GM19239 (cell line): ENCODE measurements around the gene CDKAL1.
A peak's percentile ranks its signal among the peaks of the same experiment; 100 is the strongest.
"Not testable (repeated sequence)": the region's sequence is repeated elsewhere in the genome, so short reads cannot be mapped to it uniquely, and the experiment has no call there.

ENCODE experiments used
- DNase-seq: peaks from one replicate; pipeline ENCODE4 v3.0.0; 2011; ENCODE audit warnings: low spot score; ENCODE audit not compliant: insufficient read length
- FAIRE-seq: peaks from 2 replicates; lab custom pipeline; 2011; peaks lifted over from hg19 to GRCh38; lab: Jason Lieb, UNC

Gene CDKAL1

DNA sequence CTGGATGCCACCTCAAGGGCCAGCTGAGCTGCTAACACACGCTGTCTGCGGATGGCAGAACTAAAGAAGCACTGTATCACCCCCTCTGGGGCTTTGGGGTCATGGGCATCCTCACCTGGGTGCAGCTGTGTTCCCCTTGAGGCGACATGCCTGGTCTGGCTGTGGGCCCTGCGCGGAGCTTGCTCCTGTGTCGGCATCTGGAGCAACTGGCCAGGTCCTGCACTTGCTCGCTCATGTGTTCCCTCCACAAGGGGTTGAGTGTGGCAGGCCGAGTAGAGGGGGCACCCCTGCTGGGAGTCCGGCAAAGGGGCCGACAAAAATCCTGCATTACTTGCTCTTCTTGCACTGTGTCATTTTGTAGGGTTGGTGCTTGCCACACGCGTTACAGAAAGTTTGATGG lies 189.0 kb downstream of the CDKAL1 start:
- DNase-seq (no peak), FAIRE-seq (no peak)

DNA sequence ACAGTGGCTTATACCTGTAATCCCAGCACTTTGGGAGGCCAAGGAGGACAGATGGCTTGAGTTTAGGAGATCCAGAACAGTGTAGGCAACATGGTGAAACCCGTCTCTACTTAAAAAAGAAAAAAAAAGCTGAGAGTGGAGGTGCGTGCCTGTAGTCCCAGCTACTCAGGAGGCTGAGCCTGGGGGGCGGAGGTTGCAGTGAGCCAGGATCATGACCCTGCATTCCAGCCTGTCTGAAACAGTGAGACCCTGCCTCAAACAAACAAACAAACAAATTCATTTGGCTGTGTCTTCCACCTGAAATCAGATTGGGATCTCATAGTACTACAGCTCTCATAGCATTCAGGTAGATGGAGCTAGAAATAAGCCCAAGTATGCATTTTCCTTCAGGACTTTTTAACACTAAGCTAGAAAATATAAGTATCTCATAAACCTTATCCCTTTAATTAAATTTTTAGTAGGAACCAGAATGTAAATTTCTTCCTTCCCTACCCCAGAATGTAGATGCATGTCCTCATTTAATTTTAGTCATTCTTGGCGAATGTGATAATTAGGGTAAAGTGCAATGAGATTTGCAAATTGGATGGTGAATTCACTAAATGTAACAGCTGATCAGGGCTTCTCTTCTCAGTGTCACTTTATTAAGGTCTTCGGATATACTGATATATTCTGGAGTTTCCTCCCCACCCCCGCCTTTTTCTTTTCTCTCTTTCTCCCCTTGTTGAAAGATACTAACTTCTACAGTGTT lies 190.4 kb downstream of the CDKAL1 start:
- FAIRE-seq (no peak), DNase-seq (no peak)

DNA sequence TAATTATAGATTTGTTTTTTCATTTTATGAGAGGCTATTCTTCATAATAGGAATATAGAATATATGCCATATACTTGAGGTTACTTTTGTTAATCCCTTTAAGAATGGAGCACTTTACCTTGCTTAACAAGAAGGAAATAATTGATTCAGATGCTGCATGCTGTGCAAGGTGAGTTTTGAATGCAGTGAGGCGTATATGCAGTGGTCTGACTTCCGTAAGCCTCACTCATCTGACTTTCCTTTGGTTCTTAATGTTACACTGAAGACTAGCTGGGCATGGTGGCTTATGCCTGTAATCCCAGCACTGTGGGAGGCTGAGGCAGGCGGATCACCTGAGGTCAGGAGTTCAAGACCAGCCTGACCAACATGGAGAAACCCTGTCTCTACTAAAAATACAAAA lies 191.0 kb downstream of the CDKAL1 start:
- DNase-seq, FAIRE-seq: not testable (repeated sequence)

DNA sequence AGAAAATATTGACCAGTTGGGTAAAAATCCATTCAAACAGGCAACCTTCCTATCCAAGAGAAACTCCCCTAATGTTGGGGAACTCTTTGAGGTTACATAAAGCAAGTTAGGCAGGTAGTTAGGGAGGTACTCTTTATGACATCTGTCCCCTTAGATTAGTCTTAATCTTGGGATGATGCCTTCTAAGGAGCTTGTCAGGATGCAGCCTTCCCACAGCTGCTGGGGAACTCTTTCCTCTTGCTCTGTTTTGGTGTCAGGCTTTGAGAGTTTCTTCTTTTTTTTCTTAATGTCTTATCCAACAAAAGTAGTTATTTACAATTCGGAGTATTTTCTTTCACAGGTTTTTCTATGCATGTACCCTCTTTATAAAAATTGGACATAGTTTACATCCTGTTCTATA lies 194.8 kb downstream of the CDKAL1 start:
- FAIRE-seq (no peak), DNase-seq (no peak)

DNA sequence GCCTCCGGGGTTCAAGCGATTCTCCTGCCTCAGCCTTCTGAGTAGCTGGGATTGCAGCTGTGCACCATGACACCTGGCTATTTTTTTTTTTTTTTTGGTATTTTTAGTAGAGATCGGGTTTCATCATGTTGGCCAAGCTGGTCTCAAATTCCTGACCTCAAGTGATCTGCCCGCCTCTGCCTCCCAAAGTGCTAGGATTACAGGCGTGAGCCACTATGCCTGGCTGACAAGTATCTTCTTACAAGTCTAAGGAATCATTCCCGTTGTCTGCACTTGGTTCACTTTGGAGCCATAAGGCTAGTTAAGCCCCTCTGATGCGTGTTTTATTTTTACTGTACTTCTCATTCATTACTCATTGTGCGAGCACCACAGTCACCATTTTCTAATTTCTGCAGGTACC lies 198.1 kb downstream of the CDKAL1 start:
- FAIRE-seq, DNase-seq: not testable (repeated sequence)

DNA sequence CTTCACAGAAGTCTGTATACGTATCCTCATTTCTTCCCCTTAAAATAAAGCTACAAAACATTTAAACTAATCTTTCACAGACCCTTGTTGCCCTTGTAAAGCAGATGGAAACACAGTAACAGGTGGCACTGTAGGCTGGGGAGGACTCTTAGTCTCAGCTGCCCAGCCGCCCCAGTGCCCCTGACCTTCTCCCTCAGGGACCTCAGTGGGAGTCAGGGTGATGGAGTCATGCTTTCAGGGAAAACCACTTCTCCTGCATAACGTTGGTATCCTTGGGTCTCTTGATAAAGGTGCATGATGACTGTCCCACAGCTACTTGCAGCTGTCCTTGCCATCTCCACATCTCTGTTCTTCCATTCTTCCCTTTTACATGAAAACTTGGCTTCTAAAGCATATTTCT lies 198.6 kb downstream of the CDKAL1 start:
- no peak for FAIRE-seq
- DNase-seq, result no peak

DNA sequence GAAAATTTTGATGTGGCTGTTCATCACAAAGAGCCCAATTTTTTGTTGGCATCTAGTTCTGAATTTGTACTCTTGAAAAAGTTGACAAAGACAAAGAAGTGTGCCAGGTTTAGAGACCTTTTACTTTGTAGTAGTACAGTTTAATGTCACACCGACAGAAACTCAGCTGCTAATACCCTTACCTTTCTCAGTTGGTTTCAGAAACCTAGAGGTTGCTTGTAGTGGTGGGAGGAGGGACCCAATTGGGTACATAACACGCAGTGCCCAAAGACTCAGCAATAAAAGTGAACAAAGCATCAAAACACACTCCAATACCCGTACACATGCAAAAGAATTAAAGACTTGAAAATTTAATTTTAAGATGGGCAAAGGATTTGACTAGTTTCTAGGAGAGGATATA lies 203.7 kb downstream of the CDKAL1 start:
- FAIRE-seq (no peak), DNase-seq (no peak)

DNA sequence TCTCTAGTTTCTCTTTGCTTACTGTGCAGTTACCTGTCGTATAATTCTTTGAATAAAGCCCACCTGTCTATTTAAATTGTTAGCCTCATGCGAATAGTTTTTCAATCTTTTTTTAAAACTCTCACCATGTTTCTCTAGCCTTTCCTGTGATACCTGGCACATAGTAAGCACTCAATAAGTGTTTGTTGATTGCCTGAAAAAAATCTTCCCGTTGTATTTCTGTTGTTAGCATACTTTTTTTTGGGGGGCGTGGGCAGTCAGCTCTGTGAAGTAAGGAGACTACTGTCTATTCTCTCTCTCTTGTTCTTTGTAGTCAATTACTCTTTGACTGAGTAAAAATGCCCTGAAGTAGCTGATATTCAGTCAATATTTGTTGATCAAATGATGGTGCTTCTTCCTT lies 205.8 kb downstream of the CDKAL1 start:
- DNase-seq (no peak), FAIRE-seq (no peak)

DNA sequence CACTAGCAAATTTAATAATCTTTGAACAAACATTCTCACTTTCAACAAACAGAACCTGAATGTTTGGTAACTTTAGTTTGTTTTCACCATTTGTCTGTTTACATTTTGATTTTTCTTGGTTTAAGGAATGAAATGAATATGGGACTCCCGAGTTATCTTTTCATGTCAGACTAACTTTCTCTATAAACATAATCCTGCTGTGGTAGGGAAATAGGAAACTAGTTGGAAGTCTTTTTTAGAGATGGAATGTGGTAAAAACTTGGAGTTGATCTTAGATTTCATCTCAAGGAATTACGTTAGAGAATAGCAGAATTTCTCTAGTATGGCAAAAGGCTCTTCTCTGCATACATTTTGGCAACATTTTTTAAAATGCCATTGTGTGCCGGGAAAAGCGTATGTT lies 206.5 kb downstream of the CDKAL1 start:
- DNase-seq (no peak), FAIRE-seq (no peak)

DNA sequence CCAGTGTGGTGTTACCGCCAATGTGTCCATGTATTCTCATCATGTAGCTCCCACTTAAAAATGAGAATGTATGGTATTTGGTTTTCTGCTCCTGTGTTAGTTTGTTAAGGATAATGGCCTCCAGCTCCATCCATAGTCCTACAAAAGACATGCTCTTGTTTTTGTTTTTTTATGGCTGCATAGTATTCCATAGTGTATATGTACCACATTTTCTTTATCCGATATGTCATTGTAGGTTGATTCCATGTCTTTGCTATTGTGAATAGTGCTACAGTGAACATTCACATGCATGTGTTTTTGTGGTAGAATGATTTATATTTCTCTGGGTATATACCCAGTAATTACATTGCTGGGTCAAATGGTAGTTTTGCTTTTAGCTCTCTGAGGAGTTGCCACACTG lies 207.2 kb downstream of the CDKAL1 start:
- DNase-seq (no peak), FAIRE-seq (no peak)

DNA sequence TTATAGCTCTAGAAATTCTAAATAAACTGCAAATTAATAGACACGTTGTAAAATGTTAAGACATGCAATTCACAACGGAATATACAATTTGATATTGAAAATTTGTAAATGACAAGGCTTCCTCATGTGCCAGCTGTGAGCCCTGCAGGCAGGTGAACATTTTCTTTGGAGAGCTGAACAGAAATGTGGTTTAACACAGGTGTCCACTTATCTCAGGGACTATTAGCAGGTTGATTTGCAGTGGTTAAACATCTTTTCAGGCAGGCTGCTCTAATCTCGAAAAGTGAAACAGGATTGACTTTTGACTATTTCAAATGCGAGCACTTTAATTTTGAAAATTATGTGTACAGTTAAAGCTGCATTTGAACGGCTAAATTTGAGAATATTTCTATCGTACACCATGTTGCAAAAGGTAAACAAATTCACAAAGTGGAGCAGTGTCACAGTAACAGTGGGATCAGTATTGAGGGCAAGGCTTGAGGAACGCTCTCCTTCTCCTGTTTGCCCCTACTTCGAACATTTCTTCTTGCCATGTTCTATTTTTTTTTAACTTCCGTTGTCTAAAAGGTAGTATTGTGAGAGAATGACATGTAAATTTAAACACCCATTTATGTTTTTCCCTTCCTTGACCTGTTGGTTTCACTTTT lies 210.8 kb downstream of the CDKAL1 start:
- DNase-seq, result no peak
- FAIRE-seq, result peak; percentile 23

DNA sequence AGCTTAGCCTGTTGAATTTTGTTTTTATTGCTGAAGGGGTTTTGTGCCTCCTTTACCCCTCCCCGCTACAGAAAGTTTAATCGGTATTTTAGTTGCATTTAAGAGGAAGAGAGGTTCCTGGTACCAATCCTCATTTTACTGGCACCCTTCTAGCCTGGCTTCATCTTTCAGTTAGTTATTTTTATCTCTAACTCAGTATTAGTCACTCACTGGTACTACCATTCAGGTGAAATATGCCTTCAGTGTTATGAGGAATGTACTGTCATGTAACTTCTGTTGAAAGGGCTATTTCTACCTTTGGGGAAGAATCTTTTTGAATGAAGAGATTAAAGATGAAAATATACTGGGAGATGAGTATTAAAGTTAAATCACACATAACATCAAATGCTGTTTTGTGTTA lies 211.8 kb downstream of the CDKAL1 start:
- DNase-seq, result no peak
- FAIRE-seq, result no peak

DNA sequence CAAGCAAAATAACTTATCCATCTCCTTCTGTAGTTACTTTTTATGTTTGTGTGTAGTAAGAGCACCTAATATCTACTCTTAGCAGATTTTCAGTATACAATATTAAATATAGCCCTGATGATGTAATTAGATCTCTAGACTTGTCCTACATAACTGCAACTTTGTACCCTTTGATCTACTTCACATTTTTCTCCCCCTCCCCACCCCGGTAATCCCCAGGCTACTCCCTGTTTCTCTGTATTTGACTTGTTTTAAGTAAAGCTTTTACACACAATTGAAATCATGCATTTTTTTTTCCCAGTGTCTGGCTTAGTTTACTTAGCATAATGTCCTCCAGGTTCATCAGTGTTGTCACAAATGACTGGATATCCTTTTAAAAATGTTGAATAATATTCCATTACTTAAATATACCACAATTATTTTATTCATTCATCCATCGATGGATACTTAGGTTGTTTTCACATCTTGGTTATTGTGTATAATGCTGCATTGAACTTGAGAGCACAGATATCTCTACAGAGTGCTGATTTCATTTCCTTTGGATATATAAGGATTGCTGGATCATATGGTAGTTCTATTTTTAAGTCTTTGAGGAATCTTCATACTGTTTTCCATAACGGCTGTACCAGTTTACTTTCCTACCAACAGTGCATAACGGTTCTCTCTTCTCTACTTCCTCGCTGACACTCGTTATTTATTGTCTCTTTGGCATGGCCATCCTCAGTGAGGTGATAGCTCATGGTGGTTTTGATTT lies 212.7 kb downstream of the CDKAL1 start:
- DNase-seq, result no peak
- FAIRE-seq, result peak; percentile 64

DNA sequence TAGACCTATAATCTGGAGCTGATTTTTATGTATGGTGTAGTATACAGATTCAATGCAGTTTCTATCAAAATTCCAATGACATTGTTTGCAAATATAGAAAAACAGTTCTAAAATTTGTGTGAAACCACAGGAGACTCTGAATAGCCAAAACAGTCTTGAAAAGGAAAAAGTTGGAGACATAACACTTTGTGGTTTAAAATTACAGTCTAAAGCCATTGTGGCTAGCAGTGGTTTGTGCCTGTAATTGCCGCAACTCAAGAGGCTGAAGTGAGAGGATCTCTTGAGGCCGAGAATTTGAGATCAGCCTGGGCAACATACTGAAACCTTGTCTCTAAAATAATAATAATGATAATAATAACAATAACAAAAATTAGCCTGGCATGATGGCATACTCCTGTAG lies 213.7 kb downstream of the CDKAL1 start:
- FAIRE-seq (no peak), DNase-seq (no peak)

DNA sequence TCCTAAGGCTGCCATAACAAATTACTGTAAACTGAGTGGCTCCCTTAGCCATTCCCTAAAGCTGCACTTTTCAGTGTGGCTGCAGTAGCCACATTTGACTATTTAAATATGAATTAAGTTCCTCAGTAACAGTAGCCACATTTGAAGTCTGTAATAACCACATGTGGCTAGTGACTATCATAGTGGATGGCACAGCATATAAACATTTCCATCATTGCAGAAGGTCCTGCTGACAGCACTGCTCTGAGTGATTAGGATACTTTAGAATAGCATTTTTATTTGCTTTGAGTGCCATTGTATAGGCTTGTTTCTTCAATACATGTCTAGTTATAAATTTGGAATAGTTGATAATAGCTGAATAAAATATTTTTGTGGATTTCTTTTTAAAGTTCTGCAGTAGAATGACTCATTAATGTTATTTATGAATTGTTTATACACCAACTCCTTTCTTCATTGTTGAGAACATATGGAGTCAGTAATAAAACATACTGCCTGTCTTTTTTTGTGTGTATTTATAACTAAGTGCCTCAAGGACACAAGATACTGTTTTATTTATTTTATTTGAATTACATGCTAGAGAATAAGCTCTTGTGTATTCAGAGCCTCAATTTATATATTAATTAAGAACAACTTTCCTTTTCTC lies 217.2 kb downstream of the CDKAL1 start:
- no peak for FAIRE-seq
- DNase-seq, result no peak

DNA sequence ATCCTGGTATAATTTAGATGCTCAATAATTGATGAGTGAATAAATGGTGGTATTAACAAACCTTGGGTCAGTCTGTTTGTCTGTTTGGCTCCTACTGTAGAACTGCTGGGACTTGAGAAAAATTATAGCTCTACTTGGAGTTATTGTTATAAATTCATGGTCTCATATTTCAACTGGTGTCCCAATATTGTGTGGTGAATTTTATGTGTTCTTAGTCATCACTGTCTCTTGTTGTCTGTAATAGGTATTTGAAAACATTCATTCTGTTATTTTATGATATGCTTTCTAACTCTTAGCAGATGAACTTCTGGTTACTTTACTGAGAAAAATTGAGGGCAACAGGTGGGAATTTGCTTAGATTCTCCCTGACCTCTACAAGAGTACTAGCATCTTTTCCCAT lies 221.4 kb downstream of the CDKAL1 start:
- DNase-seq, result no peak
- FAIRE-seq, result no peak

DNA sequence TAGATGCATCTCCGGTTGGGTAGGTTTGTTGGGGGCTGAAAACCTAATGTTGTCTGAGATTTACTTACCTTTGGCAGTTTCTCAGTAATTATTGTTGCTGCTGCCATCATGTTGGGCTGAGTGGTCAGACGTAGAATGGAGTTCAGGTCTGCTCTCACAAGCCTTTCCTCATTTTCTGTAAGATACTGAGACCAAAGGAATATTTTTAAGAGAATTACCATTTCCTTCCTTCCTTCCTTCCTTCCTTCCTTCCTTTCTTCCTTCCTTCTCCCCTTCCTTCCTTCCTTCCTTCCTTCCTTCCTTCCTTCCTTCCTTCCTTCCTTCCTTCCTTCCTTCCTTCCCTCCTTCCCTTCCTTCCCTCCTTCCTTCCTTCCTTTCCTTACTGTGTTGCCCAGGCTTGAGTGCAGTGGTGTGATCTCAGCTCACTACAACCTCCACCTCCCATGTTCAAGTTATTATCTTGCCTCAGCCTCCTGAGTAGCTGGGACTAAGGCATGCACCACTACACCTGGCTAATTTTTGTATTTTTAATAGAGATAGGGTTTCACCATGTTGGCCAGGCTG lies 222.4 kb downstream of the CDKAL1 start:
- FAIRE-seq, DNase-seq: not testable (repeated sequence)

DNA sequence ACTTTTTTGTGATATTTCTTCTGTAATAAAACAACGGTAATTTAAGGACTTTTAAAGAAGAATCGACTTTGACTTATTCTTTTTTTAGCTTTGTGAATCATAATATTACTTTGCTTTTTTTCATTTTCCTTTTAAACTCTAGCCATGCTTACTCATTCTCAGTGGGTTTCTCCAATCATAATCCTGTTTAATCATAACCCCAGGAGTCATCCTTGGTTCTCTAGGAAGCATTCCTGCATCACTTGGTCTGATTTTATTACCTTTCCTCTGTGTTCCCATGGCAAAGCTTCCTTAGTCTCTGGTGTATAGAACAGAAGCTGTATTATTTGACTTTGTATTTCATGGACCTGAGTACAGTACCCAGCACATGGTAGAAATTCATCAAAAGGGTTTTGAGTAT lies 223.5 kb downstream of the CDKAL1 start:
- DNase-seq (no peak), FAIRE-seq (no peak)

DNA sequence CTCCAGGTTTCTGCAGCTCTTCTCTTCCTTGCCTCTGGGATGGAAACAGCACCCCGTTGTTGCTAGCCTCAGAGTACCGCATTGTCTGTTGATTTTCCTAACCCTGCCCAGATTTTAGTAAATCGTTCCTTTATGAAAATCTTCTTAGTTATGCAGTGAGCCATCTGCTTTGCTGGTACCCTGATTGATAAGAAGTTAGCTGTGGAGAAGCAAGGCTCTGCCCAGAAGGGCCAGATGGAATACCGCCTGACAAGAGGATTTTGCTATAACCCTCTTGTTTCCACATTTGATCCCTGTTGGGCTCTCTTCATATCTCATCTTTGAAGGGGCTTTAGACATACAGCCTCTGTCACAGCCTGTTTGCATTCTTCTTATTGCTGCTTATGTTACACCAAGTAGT lies 229.0 kb downstream of the CDKAL1 start:
- no peak for FAIRE-seq
- DNase-seq, result no peak

DNA sequence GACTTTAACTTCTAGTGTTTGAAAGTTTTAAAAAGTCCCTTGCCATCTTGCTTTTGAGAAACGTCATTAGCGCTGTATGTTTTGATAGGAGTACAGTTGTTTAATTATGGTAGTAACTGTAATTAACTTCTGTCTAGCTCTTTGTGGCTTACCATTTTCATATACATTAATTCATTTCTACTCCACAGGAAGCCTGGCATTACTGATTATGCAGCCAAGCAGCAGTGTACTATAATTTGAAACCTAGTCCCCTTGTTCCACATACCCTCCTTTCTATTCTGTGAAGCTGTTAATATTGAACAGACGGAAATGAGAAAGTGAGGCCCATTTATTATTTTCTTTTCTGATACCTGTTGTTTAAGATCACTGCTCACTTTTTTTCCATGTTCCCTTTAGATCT lies 235.4 kb downstream of the CDKAL1 start:
- DNase-seq, result no peak
- FAIRE-seq, result no peak

DNA sequence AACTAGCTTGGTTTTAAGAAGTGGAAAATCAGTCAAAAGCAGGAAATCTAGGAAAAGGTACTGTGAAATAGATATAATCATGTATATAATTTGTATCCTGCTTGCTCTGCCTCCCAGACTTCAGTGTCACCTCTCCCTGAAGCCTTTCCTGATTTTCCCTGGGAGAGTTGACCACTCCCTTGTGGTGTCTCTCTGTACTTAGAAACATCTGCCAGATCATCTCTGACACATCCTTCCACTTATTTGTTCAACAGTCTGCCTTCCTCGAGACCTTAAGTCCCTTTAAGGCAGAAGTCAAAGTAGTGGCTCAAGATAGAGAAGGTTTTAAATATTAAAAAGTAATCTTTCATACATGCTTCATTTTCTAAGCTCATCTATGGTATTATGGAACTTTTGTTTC lies 236.5 kb downstream of the CDKAL1 start:
- FAIRE-seq (no peak), DNase-seq (no peak)
